ENCODE results near the gene SLC28A3. TPM values are rescaled to one million over a fixed set of nuclear protein-coding genes. Genes with fewer than 3 reads are reported as not detected.
"Not testable (repeated sequence)": the region's sequence is repeated elsewhere in the genome, so short reads cannot be mapped to it uniquely, and the experiment has no call there.

SLC28A3 gene
- total RNA-seq, 1 donor from 2014 or later: 0.53 TPM

DNA sequence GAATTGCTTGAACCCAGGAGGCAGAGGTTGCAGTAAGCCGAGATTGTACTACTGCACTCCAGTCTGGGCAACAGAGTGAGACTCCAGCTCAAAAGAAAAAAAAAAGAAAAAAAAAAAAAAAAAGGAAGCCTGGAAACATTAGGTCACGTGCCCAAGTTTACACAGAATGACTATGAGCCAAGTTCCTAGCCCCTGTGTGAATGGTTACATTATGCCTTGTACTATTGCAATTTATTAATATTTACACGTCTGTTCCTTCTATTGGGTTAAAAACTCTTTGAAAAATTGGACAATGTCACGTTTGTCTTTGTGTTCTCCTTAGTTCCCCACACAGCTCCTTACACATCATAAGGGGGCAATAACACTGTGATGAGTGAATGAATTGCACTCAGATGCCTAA, 33.5 kb upstream of the SLC28A3 start:
- DNase-seq (ENCODE audit: low read depth) (no peak), FAIRE-seq (no peak)
- no peak overlapping the region for H3K4me3 ChIP-seq (ENCODE audit: low read depth, low read length)
- H3K36me3 ChIP-seq (ENCODE audit: control insufficient read depth, insufficient read depth, low read length): no peaks in the 10 kb centered on the region
- TF ChIP-seq, protein P1, sequence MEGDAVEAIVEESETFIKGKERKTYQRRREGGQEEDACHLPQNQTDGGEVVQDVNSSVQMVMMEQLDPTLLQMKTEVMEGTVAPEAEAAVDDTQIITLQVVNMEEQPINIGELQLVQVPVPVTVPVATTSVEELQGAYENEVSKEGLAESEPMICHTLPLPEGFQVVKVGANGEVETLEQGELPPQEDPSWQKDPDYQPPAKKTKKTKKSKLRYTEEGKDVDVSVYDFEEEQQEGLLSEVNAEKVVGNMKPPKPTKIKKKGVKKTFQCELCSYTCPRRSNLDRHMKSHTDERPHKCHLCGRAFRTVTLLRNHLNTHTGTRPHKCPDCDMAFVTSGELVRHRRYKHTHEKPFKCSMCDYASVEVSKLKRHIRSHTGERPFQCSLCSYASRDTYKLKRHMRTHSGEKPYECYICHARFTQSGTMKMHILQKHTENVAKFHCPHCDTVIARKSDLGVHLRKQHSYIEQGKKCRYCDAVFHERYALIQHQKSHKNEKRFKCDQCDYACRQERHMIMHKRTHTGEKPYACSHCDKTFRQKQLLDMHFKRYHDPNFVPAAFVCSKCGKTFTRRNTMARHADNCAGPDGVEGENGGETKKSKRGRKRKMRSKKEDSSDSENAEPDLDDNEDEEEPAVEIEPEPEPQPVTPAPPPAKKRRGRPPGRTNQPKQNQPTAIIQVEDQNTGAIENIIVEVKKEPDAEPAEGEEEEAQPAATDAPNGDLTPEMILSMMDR (IDR thresholded peaks at IDR 0.05; ENCODE audit: insufficient read depth, low read length, severe bottlenecking): no peak
- H3K27me3 ChIP-seq (ENCODE audit: control insufficient read depth, insufficient read depth, low read length): peaks cover 2% of the 10 kb centered on the region

DNA sequence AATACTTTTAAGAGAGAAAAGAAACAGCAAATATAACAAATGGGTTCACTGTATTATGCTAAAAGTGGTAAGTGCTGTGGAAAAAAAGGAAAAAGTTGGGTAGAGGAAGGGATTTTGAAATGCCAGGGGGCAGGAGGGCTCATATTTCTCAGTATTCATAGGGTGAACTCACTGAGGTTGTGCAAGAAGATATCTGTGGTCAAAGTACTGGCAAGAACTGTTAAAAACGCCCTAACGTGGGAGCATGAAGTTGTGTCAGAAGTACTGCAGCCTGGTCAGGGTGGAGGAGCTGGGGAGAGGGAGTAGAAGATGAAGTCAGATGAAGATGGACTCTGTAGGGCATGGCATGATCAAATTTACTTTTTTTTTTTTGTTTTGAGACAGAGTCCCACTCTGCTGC, 31.2 kb upstream of the SLC28A3 start:
- DNase-seq (ENCODE audit: low read depth) (peak; percentile 90), FAIRE-seq (peak; percentile 55)
- TF ChIP-seq, protein P1 (IDR thresholded peaks at IDR 0.05; ENCODE audit: insufficient read depth, low read length, severe bottlenecking): no peak
- no peak overlapping the region for H3K4me3 ChIP-seq (ENCODE audit: low read depth, low read length)
- no peaks in the 10 kb centered on the region for H3K36me3 ChIP-seq (ENCODE audit: control insufficient read depth, insufficient read depth, low read length)
- peaks cover 2% of the 10 kb centered on the region for H3K27me3 ChIP-seq (ENCODE audit: control insufficient read depth, insufficient read depth, low read length)

DNA sequence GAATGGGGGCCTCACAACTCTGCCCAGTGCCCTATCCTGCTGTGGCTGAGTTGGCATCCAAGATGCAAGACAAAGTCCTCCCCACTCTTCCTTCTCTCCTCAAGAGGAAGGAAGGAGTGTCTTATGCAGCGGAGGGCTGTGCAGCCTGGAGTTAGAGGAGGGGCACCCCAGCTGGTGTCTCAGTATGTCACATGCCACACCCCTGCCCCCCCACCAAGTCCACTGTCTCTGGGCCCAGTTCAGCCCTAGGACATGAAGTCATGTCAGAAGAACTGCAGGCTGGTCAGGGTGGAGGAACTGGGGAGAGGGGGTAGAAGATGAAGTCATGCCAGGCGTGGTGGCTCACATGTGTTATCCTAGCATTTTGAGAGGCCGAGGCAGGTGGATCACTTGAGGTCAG, 28.0 kb upstream of the SLC28A3 start:
- TF ChIP-seq, protein P1 (IDR thresholded peaks at IDR 0.05; ENCODE audit: insufficient read depth, low read length, severe bottlenecking): no peak
- Histone ChIP-seq H3K4me3 (ENCODE audit: low read depth, low read length) (no peak overlapping the region), H3K27me3 (ENCODE audit: control insufficient read depth, insufficient read depth, low read length) (peaks cover 2% of the 10 kb centered on the region), H3K36me3 (ENCODE audit: control insufficient read depth, insufficient read depth, low read length) (no peaks in the 10 kb centered on the region)
- FAIRE-seq (no peak), DNase-seq (ENCODE audit: low read depth) (no peak)

DNA sequence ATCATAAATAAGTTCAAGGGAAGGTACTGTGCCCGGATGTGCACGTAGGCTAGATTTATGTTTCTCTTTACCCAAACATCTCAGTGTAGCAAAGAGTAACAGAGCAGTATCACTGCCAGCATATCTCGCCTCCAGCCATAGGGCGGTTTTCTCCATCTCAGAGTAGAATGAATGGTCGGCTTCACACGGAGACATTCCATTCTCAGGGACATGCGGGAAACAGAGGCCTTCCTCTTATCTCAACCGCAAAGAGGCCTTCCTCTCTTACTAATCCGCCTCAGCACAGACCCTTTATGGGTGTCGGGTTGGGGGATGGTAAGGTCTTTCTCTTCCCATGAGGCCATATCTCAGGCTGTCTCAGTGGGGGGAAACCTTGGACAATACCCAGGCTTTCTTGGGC, 27.2 kb upstream of the SLC28A3 start:
- not testable (repeated sequence) for DNase-seq (ENCODE audit: low read depth); H3K36me3 ChIP-seq (ENCODE audit: control insufficient read depth, insufficient read depth, low read length); FAIRE-seq; H3K27me3 ChIP-seq (ENCODE audit: control insufficient read depth, insufficient read depth, low read length); H3K4me3 ChIP-seq (ENCODE audit: low read depth, low read length)

DNA sequence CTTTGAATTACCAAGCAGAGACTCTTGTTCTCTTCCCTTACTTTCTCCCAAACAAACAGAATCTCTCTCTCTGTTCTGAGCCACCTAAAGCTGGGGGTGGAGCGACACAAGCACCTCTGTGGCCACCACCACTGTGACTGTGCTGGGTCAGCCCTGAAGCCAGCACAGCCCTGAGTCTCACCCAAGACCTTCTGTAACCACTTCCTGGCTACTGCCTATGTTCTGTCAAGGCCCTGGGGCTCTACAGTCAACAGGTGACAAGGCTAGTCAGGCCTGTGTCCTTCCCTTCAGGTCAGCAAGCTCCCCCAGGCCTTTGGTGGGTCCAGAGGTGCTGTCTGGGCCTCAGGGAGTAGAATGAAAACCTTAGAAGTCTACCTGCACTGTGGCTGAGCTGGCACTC, 26.1 kb upstream of the SLC28A3 start:
- Histone ChIP-seq H3K4me3 (ENCODE audit: low read depth, low read length) (no peak overlapping the region), H3K27me3 (ENCODE audit: control insufficient read depth, insufficient read depth, low read length) (no peaks in the 10 kb centered on the region), H3K36me3 (ENCODE audit: control insufficient read depth, insufficient read depth, low read length) (no peaks in the 10 kb centered on the region)
- FAIRE-seq: no peak
- TF ChIP-seq, protein P1 (IDR thresholded peaks at IDR 0.05; ENCODE audit: insufficient read depth, low read length, severe bottlenecking): no peak
- no peak for DNase-seq (ENCODE audit: low read depth)

DNA sequence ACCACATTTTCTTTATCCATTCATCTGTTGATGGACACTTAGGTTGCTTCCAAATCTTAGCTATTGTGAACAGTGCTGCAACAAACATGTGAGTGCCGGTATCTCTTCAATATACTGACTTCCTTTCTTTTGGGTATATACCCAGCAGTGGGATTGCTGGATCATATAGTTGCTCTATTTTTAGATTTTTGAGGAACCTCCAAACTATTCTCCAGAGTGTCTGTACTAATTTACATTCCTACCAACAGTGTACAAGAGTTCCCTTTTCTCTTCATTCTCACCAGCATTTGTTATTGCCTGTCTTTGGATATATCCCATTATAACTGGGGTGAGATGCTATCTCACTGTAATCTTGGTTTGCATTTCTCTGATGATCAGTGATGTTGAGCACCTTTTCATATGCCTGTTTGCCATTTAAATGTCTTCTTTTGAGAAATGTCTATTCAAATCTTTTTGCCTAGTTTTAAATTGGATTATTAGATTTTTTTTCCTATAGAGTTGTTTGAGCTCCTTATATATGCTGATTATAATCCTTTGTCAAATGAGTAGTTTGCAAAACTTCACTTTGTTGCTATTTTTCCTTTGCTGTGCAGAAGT, 24.4 kb upstream of the SLC28A3 start:
- not testable (repeated sequence) for H3K36me3 ChIP-seq (ENCODE audit: control insufficient read depth, insufficient read depth, low read length); DNase-seq (ENCODE audit: low read depth); H3K27me3 ChIP-seq (ENCODE audit: control insufficient read depth, insufficient read depth, low read length); H3K4me3 ChIP-seq (ENCODE audit: low read depth, low read length); FAIRE-seq

DNA sequence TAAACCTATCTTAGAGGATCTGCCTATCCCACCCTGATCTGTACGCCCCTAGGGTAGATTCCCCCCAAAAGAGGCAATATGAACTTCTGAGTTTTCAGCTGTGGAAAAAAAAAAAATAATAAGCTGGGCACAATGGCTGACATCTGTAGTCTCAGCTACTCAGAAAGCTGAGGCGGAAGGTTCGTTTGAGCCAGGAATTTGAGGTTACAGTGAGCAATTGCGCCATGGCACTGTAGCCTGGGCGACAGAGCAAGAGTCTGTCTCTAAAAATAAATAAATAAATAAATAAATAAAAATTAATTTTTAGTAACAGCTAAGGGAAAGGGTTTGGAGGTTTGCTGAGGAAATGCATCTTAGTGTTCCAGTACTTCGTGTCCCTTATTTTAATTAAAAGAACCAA, 21.1 kb upstream of the SLC28A3 start:
- Histone ChIP-seq H3K27me3 (ENCODE audit: control insufficient read depth, insufficient read depth, low read length) (no peaks in the 10 kb centered on the region), H3K4me3 (ENCODE audit: low read depth, low read length) (no peak overlapping the region), H3K36me3 (ENCODE audit: control insufficient read depth, insufficient read depth, low read length) (no peaks in the 10 kb centered on the region)
- FAIRE-seq (no peak), DNase-seq (ENCODE audit: low read depth) (no peak)
- TF ChIP-seq, protein P1 (IDR thresholded peaks at IDR 0.05; ENCODE audit: insufficient read depth, low read length, severe bottlenecking): no peak
